ENCODE results near the gene ANKDD1A. TPM values are rescaled to one million over a fixed set of nuclear protein-coding genes. Genes with fewer than 3 reads are reported as not detected.

Gene ANKDD1A
- polyA plus RNA-seq, 1 experiment = 4.9 TPM

DNA sequence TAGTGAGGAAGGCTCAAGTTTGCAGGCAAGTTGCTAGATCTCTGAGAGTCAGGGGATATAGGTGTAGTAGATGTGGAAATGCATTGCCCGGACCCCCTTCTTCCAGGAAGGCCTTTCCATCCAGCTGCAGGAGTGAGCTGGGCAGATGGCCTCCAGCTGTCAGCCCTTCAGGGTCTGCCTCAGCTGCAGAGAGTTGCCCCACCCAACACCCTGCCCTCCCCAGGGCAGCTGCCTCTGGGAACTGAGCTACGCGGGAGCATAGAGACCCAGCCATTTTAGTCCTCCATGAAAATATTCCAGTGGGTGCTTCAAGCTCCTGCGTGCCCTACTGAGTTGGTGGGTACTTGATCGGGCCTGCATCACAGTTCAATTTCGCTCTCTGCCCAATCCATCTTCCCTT, 48.5 kb downstream of the ANKDD1A start:
- ChIA-PET POLR2A (no interaction called here), CTCF (no interaction called here)
- DNase-seq (ENCODE audit: low read depth) = no peak
- peaks cover 25% of the 10 kb centered on the region for H3K36me3 ChIP-seq (ENCODE audit: control insufficient read depth, insufficient read depth, low read length)
- TF ChIP-seq, protein P1, sequence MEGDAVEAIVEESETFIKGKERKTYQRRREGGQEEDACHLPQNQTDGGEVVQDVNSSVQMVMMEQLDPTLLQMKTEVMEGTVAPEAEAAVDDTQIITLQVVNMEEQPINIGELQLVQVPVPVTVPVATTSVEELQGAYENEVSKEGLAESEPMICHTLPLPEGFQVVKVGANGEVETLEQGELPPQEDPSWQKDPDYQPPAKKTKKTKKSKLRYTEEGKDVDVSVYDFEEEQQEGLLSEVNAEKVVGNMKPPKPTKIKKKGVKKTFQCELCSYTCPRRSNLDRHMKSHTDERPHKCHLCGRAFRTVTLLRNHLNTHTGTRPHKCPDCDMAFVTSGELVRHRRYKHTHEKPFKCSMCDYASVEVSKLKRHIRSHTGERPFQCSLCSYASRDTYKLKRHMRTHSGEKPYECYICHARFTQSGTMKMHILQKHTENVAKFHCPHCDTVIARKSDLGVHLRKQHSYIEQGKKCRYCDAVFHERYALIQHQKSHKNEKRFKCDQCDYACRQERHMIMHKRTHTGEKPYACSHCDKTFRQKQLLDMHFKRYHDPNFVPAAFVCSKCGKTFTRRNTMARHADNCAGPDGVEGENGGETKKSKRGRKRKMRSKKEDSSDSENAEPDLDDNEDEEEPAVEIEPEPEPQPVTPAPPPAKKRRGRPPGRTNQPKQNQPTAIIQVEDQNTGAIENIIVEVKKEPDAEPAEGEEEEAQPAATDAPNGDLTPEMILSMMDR (IDR thresholded peaks at IDR 0.05; ENCODE audit: insufficient read depth, low read depth, low read length) = no peak
- H3K4me3 ChIP-seq (ENCODE audit: low read depth, low read length) = no peak overlapping the region
- H3K27me3 ChIP-seq (ENCODE audit: control insufficient read depth, insufficient read depth, low read length) = no peaks in the 10 kb centered on the region

DNA sequence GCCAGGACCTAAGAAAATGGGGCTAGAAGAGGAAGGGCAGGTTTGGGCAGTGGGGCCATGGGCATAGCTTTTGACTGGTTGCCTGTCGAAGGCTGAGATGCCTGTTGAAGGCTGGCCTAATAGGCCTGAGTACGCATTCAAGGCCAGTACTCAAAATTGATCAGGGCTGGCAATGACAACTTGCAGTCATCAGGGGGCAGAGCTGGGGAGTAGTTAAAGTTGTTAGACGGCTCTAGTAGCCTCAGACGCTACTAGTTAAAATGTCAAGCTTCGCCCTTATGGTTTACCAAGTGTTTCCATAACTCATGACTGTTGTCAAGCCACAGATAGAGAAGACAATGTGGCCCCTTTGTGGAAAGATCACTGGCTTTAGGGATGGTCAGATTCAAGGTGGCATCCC, 49.3 kb downstream of the ANKDD1A start:
- ChIA-PET CTCF (interaction anchor here (0.9 kb wide), 1 partner anchor 14 kb away, joined by 3 read pairs; no protein-coding TSS in a partner anchor), POLR2A (no interaction called here)
- Histone ChIP-seq H3K4me3 (ENCODE audit: low read depth, low read length) (no peak overlapping the region), H3K27me3 (ENCODE audit: control insufficient read depth, insufficient read depth, low read length) (no peaks in the 10 kb centered on the region), H3K36me3 (ENCODE audit: control insufficient read depth, insufficient read depth, low read length) (peaks cover 22% of the 10 kb centered on the region)
- TF ChIP-seq, protein P1 (IDR thresholded peaks at IDR 0.05; ENCODE audit: insufficient read depth, low read depth, low read length) = no peak
- no peak for DNase-seq (ENCODE audit: low read depth)

DNA sequence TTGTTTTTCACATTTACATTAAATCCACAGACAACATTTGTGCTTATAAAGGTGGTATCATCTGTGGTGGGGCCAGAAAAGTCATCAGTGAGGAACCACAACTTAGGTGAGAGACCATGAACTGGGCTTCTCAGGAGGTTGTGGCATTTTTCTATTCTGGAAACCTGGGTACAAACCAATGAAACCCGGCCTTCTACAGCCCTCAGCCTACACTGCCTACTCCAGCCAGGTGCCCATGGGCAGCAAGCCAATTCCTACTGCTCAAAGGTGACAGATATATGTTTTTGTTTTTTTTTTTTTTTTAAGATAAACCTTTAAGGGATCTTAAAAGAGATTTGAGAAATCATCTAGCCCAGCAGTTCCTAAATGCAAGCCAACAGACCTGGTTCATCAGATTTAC, 57.7 kb downstream of the ANKDD1A start:
- Histone ChIP-seq H3K36me3 (ENCODE audit: control insufficient read depth, insufficient read depth, low read length) (peaks cover 15% of the 10 kb centered on the region), H3K4me3 (ENCODE audit: low read depth, low read length) (no peak overlapping the region), H3K27me3 (ENCODE audit: control insufficient read depth, insufficient read depth, low read length) (no peaks in the 10 kb centered on the region)
- DNase-seq (ENCODE audit: low read depth) = no peak
- ChIA-PET CTCF (interaction anchor here (1.3 to 1.6 kb wide), 2 partner anchors 10 to 160 kb away, joined by 3 to 4 read pairs; no protein-coding TSS in a partner anchor), POLR2A (interaction anchor here (0.6 kb wide), 1 partner anchor 268 kb away, joined by 3 read pairs; no protein-coding TSS in a partner anchor)
- TF ChIP-seq, protein P1 (IDR thresholded peaks at IDR 0.05; ENCODE audit: insufficient read depth, low read depth, low read length) = no peak

DNA sequence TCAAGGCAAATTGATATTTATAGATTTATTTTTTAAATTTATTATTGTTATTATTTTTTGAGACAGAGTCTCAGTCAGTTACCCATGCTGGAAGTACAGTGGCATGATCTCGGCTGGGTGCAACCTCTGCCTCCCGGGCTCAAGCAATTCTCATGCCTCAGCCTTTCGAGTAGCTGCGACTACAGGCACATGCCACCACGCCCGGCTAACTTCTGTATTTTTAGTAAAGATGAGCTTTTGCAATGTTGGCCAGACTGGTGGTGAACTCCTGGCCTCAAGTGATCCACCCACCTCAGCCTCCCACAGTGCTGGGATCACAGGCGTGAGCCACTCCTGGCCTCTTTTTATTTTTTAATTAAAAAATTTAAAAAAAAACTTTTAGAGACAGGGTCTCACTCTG, 59.0 kb downstream of the ANKDD1A start:
- H3K4me3 ChIP-seq (ENCODE audit: low read depth, low read length) = no peak overlapping the region
- H3K36me3 ChIP-seq (ENCODE audit: control insufficient read depth, insufficient read depth, low read length) = peaks cover 13% of the 10 kb centered on the region
- TF ChIP-seq, protein P1 (IDR thresholded peaks at IDR 0.05; ENCODE audit: insufficient read depth, low read depth, low read length) = no peak
- ChIA-PET POLR2A (no interaction called here), CTCF (interaction anchor here (1.3 kb wide), 1 partner anchor 162 kb away, joined by 3 read pairs; no protein-coding TSS in a partner anchor)
- H3K27me3 ChIP-seq (ENCODE audit: control insufficient read depth, insufficient read depth, low read length) = no peaks in the 10 kb centered on the region
- DNase-seq (ENCODE audit: low read depth) = no peak

DNA sequence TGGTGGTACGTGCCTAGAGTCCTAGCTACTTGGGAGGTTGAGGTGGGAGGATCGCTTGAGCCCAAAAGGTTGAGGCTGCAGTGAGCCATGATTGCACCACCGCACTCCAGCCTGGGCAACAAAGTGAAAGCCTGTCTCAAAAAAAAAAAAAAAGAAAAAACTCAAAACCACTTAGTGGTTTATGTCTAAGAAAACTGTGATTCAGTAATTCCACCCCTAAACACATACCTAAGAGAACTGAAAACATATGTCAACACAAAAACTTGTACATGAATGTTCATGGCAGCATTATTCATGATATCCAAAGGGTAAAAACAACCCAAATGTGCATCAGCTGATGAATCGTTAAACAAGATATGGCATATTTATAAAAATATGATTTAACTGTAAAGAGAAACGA, 63.7 kb downstream of the ANKDD1A start:
- CTCF ChIA-PET = no interaction called here
- DNase-seq (ENCODE audit: low read depth) = peak; percentile 58
- Histone ChIP-seq H3K4me3 (ENCODE audit: low read depth, low read length) (no peak overlapping the region), H3K27me3 (ENCODE audit: control insufficient read depth, insufficient read depth, low read length) (no peaks in the 10 kb centered on the region), H3K36me3 (ENCODE audit: control insufficient read depth, insufficient read depth, low read length) (peaks cover 16% of the 10 kb centered on the region)
- TF ChIP-seq, protein P1 (IDR thresholded peaks at IDR 0.05; ENCODE audit: insufficient read depth, low read depth, low read length) = no peak
- POLR2A ChIA-PET = interaction anchor here (0.6 kb wide), 1 partner anchor 11 kb away, joined by 6 read pairs; no protein-coding TSS in a partner anchor

Data from BJ (cell line).